C4-2B (cell line): ENCODE results near the gene PFKP.

Experiments
- ZFX ChIP-seq: fragments of 450-650 bp; IDR thresholded peaks from 2 replicates; pipeline ENCODE4 v1.6.1; 2017
- TF ChIP-seq, protein P1 (sequence below): fragments of 450-650 bp; conservative IDR thresholded peaks from 2 replicates; pipeline ENCODE4 v1.5.1; 2017; ENCODE audit warnings: mild to moderate bottlenecking

GRCh38 chr10:3143366-3143765, 76.0 kb downstream of the PFKP start:
- TF ChIP-seq, protein P1, sequence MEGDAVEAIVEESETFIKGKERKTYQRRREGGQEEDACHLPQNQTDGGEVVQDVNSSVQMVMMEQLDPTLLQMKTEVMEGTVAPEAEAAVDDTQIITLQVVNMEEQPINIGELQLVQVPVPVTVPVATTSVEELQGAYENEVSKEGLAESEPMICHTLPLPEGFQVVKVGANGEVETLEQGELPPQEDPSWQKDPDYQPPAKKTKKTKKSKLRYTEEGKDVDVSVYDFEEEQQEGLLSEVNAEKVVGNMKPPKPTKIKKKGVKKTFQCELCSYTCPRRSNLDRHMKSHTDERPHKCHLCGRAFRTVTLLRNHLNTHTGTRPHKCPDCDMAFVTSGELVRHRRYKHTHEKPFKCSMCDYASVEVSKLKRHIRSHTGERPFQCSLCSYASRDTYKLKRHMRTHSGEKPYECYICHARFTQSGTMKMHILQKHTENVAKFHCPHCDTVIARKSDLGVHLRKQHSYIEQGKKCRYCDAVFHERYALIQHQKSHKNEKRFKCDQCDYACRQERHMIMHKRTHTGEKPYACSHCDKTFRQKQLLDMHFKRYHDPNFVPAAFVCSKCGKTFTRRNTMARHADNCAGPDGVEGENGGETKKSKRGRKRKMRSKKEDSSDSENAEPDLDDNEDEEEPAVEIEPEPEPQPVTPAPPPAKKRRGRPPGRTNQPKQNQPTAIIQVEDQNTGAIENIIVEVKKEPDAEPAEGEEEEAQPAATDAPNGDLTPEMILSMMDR = no peak
- no peak for TF ChIP-seq ZFX
